GM18870 (cell line): Measurements from ENCODE around the gene C1QTNF9B.
"Not testable (repeated sequence)": the region's sequence is repeated elsewhere in the genome, so short reads cannot be mapped to it uniquely, and the experiment has no call there.

ENCODE experiments used
- ATAC-seq: cut with Tn5 transposase; IDR thresholded peaks from one replicate; pipeline ENCODE4 v1.9.1; 2021; ENCODE audit warnings: moderate library complexity; ENCODE audit not compliant: unreplicated experiment

Gene C1QTNF9B

DNA sequence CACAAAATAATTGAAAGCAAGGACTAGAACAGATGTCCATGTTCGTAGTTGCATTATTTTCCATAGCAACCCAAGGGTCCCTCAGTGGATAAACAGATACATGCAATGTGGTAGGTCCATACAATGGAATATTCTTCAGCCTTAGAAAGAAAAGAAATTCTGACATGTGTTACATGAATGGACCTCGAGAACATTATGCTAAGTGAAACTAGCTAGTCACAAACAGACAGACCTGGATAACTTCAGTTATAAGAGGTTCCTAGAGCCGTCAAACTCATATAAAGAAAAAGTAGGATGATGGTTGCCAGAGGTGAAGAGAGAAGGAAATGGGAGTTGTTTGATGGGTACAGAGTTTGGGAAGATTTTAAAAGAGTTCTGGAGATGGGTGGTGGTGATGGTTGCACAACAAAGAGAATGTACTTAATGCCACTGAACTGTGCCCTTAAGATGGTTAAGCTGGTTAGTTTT is at the start of gene C1QTNF9B:
C1QTNF9B (minus strand) TSS at position 51 of the 468 bp plus-strand sequence.
- not testable (repeated sequence) for ATAC-seq

DNA sequence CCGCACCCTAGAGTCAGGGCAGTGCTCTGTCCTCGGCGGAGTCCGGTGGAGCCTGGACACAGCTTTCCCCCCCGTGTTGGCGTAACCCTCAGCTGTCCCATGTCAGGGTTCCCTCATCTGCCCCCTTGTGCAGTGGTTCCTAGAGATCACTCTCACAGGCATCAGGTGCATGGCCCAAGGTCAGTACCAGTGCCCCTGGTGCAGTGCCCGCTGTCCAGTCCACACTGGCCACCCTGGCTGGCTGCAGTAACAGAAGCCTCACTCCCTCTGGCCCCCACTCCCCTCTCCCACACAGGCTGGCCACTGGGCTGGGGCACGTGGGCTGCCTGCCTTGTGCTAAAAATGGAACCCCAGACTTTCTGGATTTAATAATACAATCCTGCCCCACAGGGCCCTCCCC is 49.6 kb upstream of the C1QTNF9B start:
- ATAC-seq = no peak

DNA sequence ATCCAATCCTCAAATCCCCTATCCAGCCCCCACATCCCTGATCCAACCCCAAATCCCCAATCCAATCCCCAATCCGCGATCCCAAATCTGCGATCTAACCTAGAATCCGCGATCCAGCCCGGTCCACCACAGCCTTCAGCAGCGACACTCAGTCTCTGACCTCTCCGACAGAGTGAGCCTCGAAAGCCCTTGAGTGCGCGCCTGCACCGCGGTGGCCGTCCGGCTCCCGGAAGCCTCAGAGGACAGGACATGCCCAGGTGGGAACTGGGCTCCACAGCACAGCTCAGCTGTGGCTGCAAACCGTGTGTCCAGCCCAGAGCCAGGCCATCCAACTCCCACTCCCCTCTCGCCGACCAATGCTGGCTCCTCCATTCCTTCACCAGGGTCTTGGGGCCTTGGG is 48.8 kb upstream of the C1QTNF9B start:
- ATAC-seq = no peak

DNA sequence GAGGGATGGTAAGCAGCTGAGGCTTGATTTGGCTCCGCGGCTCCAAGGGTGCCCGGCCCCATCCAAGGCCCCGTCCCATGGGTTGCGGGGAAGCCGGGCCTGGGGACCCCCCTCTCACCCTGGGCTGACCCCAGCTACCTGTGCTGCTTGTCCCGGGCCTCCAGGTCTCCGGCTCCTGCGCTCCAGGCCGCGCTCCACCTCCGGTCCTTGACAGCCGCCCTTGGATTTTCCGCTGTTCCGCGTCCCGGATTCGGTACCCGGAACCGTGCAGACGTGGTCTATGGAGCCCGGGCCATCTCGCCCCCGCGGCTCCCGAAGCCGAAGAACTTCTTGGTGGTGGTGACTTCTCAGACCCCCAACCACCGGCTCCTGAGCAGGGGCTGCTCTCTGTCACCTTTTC is 48.3 kb upstream of the C1QTNF9B start:
- ATAC-seq = no peak

DNA sequence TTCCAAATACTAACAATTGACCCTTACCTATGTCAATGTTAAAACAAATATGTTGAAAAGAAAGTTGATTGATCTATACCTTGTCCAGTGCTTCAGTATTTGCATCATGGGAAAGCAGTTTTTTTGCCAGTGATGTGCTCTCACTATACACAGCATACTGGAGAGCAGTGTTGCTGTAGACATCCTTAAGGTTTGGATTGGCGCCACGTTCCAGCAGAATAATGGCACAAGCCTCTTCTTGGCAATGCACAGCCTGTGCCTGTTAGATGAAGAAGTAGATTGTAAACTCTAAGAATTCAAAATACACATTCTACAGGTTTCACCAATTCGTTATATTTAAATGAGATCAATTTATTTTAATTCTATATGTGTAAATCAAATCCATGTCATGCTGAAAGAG is 43.9 kb upstream of the C1QTNF9B start:
- no peak for ATAC-seq

DNA sequence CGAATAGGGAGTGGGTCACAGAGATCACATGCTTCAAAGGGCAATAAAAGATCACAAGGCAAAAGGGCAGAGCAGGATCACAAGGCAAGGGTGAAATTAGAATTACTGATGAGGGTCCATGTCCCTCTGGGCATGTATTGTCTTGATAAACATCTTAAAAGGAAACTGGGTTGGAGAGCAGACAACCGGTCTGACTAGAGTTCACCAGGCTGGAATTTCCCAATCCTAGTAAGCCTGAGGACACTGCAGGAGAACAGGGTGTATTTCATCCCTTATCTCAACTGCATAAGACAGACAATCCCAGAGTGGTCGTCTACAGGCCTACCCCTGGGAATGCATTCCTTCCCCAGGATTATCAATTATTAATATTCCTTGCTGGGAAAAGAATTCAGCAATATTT is 42.4 kb upstream of the C1QTNF9B start:
- ATAC-seq = not testable (repeated sequence)

DNA sequence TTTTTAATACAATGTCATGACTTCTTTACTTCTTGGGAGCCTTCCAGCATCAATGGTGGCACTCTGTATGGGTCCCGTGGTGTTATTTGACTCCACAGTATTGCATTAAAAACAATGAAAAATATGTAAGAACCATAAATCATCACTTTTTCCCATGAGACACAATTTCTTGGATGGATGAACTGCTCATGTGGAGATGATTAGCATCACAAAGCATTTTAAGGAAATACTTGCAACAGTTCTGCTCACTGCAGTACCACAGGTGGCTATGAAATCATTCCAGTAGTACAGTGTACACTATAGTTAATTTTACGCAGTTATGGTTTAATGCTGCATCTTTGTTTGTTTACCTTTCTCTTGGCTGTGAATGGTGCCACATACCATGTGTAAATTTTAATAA is 37.2 kb upstream of the C1QTNF9B start:
- ATAC-seq = no peak

DNA sequence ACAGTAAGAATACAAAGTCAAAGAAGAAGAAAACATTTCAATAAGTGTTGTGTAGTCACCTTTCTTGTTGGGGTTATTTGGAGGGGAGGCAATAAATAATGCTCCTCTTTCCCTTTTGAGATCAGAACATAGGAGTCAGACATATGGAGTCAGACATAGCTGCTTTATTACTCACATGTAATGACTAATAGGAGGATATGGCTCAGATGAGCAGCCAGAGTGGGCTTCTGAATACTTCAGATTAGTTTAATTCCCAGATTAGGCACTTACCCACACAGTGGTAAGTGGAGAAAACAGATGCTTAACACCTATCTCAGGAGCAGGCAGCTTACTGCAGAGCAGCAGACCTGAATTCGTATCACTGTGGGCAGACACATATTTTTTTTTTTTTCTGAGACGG is 31.7 kb upstream of the C1QTNF9B start:
- ATAC-seq = no peak

DNA sequence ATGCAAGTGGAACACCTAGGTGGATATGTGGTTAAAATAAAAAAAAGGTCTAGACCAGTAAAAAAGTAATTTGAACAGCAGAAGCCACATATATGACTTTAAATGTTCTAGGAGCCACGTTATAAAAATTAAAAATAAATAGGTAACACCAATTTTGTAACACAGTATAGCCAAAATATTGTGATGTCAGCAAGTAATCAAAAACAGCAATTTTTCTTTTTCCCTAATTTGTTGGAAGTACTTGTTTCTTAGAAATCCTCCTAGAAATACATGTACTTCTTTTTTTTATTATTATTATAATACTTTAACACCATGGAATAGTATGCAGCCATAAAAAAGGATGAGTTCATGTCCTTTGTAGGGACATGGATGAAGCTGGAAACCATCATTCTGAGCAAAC is 25.7 kb upstream of the C1QTNF9B start:
- no peak for ATAC-seq

DNA sequence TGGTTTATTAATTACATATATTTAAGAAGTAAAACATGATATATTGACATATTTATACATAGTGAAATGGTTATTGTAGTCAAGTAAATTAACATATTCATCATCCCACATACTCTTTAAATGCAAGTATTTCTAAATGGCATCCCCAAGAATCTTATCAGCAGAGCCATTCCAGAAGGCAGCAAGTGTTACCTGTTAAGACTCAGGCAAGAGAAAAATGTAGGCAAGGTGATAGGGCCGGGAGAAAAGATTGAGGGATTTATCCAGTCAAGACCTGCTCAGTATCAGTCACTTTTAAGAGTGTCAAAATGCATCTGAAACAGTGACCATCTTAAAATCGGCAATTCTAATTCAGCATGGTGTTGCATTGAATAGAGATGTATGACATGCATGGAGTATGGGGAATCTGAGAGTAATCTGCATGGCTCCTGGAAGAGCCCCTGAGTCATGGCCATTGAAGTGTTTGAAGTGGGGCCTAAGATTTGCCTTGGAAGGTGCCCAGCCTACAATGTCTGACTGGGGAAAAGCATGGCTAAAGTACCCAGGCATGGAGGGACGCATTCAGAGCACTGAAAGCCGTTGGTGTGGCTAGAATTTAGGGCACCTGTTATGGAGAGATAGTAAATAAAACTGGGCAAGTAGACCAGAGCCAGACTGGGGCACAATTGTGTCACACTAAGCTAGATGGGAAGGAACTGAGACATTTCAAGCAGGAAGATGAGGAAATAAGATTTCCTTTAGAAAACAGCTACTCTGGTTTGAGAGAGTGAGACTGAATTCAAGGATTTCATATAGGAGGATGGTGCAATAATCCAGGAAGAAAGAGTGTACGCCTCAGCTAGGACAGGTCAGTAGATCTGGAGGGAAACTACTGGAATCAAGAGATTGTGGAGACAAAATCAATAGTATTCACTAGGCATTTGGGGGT is 25.0 kb upstream of the C1QTNF9B start:
- no peak for ATAC-seq

DNA sequence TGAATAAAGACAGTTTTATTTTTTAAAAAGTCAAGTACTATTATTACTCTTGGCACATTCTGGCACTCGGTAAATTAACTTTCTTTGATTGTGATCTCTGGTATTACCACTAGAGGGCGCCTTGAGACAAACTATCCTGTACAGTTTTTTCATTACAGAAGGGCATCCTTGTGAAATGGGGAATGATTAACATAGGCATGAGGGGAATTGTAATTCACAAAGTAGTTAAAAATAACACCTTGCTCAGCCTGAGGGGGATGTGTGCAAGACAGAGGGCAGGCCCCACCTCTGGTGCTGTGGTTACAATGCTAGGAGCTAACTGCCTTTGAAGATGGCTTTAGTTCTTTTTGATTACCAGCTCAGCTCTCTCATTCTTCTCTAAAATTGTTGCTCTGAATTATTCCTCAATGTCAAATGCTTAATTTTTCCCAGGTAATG is 24.2 kb upstream of the C1QTNF9B start:
- no peak for ATAC-seq

DNA sequence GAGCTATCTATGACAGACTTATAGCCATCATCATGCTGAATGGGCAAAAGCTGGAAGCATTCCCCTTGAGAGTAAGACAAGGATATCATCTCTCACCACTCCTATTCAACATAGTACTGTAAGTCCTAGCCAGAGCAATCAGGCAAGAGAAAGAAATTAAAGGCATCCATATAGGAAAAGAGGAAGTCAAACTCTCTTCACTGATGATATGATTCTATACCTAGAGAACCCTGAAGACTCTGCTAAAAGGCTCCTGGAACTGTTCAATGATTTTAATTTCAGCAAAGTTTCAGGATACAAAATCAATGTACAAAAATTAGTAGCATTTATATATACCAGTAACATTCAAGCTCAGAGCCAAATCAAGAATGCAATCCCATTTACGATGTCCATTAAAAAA is 21.7 kb upstream of the C1QTNF9B start:
- no peak for ATAC-seq

DNA sequence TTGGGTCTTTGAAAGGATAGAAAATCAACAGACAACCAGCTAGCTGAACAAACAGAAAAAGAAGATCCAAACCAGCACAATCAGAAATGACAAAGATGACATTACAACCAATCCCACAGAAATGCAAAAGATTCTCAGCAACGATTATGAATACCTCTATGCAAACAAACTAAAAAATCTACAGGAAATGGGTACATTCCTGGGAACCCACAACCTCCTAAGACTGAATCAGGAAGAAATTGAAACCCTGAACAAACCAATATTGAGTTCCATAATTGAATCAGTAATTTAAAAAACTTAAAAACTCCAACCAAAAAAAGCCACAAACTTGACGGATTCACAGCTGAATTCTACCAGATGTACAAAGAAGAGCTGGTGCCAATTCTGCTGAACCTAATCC is 20.9 kb upstream of the C1QTNF9B start:
- ATAC-seq = no peak

DNA sequence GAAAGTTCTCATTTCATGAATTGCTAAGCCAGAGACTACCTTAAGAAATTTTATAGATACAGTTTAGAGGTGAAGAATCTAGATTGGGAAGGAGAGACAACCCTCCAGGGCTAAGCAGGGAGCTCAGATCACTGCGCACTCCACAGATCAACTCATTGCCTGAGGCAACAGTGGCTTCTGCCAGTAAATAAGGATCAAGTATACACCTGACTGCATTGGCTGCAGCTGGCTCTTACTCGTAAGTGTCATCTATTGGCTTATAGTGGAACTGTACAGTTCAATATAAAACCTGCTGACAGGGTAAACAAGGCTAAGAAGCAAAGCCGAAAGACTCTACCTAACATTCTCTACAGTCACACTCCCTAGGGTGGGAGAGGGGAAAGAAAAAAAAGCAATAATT is 18.0 kb upstream of the C1QTNF9B start:
- ATAC-seq = no peak

DNA sequence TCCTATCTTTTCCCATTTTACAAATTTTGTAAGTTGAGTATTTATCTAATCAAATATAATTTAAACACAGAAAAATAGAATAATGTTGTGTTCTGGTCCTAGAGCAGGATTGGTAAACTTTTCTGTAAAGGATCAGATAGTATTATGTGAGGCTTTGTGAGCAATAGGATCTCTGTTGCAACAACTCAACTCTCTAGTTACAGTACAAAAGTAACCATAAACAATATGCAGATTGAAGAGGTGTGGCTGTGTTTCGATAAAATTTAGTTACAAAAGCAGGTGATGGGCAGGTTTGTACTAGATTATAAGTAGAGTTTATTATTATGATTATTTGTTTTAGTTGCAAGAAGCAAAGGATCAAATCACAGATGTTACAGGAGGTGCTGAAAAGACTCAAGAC is 15.2 kb upstream of the C1QTNF9B start:
- no peak for ATAC-seq

DNA sequence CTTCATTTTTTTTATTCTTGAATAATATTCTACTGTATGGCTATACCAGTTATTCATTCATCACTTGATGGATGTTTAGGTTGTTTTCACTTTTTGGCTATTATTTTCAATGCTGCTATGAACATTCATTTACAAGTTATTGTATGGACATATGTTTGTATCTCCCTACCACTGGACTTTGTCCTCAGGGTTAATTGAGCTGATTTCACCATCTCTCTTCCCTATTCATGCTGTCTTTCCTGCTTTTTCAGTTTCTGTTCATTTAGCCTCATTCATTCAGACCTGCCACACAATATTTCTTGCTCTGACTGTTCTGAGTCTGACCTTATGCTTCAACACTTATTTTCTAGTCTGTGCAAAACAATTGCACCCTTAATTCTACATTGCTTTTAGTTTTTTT is 12.3 kb upstream of the C1QTNF9B start:
- no peak for ATAC-seq

DNA sequence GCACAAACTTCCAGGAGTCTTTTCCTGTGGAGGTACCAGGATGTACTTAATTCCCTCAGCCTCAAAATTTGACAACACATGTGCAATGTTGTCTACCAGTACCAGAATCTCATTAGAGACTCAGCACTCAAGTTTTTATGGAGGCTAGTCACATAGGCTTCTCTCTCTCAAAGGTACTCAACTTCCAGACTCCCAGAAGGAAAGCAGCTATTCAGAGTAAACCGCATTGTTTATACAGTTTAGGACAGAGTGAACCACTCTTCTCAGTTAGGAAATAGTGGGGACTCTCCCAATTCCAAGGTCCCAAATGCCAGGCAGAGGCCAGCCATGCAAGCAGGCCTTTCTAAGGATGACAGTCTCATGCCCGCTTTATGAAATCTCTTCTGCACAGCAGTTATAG is 8.5 kb upstream of the C1QTNF9B start:
- ATAC-seq = no peak

DNA sequence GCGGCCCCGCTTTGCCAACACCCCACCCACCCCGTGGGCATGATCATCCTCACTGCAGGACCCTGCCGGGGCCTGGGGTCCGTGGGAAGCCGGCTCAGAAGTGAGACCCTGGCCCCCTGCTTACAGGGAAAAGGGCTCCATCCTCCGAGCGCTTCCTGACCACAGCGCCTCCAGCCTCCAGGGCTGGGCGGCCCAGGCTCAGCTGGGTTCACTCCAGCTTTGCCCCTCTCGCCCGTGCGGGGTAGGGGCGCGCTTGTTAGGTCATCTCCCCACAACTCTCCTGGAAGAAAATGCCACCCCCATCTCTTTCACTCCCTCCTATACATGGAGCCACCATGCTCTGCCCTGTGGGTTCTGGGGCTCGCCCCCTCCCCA is 6.6 kb upstream of the C1QTNF9B start:
- no peak for ATAC-seq

DNA sequence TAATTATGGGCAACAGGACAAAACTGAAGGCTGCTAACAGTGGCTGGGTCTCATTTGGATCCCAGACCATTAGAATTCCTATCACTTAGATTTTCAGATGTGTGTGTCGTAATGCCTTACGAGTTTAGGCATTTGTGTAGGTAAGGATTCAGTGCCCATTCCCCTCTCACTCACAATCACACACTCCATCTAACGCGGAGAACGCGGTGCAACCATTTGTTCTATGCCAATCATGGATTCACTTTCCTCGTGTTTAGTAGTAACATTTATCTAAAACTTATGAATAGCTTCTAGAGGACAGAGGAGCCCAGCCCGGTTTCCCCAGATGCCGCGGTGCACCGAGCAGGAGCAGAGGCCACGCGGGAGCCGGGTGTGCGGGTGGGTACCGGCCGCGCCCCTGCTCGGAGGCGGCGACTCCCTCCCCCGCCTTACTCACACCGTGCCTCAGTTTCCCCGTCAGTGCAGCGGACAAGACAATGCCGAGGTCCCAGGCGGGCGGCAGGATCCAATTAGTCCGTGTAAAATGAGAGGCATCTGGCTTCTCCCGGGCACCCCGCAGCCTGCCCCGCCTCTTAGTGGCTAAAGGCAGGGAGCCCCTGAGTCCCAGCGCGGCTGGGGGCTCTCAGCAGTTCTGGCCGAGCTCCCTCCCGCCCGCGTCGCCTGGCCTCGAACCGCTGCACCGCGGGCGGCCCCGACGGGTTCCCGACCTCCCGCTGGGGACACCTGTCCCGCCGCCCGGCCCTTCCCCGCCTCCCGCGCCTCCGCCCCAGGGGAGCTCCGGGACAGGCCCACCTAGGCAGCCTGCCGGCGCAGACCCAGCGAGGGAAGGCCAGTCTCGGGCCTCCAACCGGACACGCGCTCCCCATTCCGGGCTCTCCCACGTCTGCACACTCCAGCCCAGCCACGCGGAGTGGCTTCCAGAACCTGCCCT is 5.9 kb upstream of the C1QTNF9B start:
- ATAC-seq = no peak

DNA sequence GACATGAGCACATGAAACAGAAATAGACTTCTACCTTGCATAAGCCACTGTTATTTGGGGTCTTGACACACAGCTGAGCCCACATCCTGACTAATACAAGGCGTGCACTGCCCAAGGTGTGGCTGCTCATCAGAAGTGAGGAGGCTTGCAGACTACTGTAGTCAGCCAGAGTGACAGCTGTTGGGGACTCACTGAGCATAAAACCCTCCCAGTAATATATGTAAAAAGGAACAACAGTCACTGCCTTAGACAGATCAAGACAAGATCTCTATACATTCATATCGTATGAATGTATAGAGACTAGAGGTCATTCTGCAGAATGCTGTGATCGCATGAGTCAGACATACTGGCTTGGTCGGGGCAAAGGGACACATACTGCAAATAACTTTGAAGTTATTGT is 4.1 kb upstream of the C1QTNF9B start:
- no peak for ATAC-seq

DNA sequence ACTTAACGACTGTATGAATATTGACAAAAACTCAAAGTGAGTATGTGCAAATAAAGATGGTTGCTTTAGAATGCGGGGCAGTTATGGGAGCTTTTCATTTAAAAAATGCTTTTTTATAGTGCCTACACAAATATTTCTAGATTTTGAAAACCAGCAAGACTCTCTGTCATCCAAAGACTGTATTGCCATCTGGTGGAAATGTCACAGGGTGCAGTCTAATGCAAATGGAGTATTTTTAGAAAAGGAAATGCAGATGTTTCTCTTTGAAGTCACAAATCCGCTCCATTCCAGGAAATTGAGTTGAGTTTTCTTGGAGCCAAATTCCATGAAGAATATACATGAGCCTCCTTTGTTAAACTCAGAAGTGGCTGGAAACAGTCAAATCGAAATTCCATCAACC is 2.3 kb upstream of the C1QTNF9B start:
- ATAC-seq = no peak

DNA sequence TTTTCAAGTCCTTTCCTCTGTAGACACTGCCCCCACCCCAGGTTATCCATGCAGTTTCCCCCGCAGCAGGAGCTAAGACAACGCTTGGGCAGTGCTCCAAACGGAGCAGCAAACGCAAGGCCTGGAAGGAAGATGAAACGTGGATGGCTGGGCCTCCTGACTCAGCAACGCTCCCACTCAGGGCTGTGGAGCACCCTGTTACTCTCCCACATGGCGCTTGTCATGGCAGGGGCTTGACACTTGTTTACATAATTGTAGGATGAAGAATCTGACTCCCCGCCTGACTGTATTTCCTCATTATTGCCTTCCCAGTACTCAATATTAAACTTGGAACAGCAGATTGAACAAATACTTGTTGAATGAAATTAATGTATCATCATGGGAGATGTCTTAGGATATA is 799 bp upstream of the C1QTNF9B start:
- no peak for ATAC-seq
